ENCODE data around the gene GLIPR1. TPM values are rescaled to one million over a fixed set of nuclear protein-coding genes. Genes with fewer than 3 reads are reported as not detected.

Gene GLIPR1
- total RNA-seq, 1 experiment from 2014 or later = 1.9 TPM

GRCh38 chr12:75549989-75550388 is 69.4 kb downstream of the GLIPR1 start:
- POLR2A ChIA-PET = no interaction called here
- CTCF ChIA-PET = no interaction called here
- Mint-ChIP-seq H3K27me3 (ENCODE audit: insufficient read depth, unreplicated experiment) (no peaks in the 10 kb centered on the region), H3K27ac (ENCODE audit: unreplicated experiment) (no peak overlapping the region), H3K4me3 (ENCODE audit: unreplicated experiment) (no peak overlapping the region), H3K4me1 (ENCODE audit: low read depth, unreplicated experiment) (peaks cover 17% of the 10 kb centered on the region), H3K9me3 (ENCODE audit: unreplicated experiment) (no peaks in the 10 kb centered on the region), H3K36me3 (ENCODE audit: insufficient read depth, unreplicated experiment) (no peaks in the 10 kb centered on the region)
- no TSS peak for BruUV-seq (replicated peaks)
- DNase-seq = no peak
- Histone ChIP-seq H3K4me1 (peaks cover 29% of the 10 kb centered on the region), H3K9me3 (no peaks in the 10 kb centered on the region), H3K4me3 (ENCODE audit: low read depth, low read length) (no peak overlapping the region), H3K36me3 (ENCODE audit: control insufficient read depth, insufficient read depth, low read length) (no peaks in the 10 kb centered on the region), H3K27me3 (replicated peaks; ENCODE audit: control insufficient read depth, insufficient read depth, low read length) (no peaks in the 10 kb centered on the region)
- TF ChIP-seq CTCF (IDR thresholded peaks at IDR 0.05; ENCODE audit: insufficient read depth in 1 of 2, low read depth in 1 of 2, low read length in 1 of 2, severe bottlenecking in 1 of 2, unreplicated experiment in 1 of 2) = no peak
- intact Hi-C loops (cut with micrococcal nuclease; ENCODE audit: unreplicated experiment) = no loop called here

DNA sequence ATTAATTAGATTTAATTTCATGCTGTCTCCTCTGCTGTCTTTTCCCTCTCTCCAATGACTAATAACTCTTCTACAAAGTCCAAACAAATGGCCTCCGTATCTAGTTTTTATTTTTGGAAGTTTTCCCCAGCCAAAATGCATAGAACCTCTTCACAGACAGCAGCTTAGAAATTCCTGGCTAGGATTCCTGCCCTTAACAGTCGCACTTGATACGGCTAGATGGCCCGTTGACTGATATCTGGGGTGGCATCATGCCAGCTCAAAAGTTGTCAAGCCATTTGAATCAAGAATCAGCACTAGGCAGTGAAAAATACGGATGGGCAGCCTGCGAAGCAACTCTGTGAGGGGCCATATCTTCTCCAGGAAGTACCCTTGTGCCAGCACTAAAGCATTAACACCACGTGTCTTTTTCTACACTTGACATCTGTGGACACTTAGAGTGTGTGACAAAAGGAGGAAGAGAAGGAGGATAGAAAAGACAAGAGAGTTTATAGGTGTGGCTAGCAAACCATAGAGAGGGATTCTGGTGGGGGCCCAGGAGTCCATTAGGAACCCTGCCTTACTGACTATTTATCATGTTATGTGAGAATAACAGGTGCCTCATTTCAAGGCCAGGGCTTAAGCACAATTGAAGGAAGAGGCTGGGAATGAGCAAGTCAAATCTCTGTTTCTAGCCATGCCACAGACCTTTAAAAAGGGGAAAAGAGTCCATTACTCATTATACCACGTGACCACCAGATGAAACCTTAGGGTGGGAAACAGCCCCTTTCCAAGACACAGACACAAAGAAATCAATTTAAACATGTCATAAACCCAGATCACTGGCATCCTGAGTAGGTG is 70.1 kb downstream of the GLIPR1 start:
- no peaks in the 10 kb centered on the region for H3K27me3 ChIP-seq (replicated peaks; ENCODE audit: control insufficient read depth, insufficient read depth, low read length)
- POLR2A ChIA-PET = no interaction called here
- CTCF ChIA-PET = no interaction called here
- no peak for TF ChIP-seq CTCF (IDR thresholded peaks at IDR 0.05; ENCODE audit: insufficient read depth in 1 of 2, low read depth in 1 of 2, low read length in 1 of 2, severe bottlenecking in 1 of 2, unreplicated experiment in 1 of 2)
- H3K9me3 ChIP-seq = no peaks in the 10 kb centered on the region
- Mint-ChIP-seq H3K4me3 (ENCODE audit: unreplicated experiment) (no peak overlapping the region), H3K27ac (ENCODE audit: unreplicated experiment) (no peak overlapping the region), H3K9me3 (ENCODE audit: unreplicated experiment) (no peaks in the 10 kb centered on the region), H3K36me3 (ENCODE audit: insufficient read depth, unreplicated experiment) (no peaks in the 10 kb centered on the region), H3K27me3 (ENCODE audit: insufficient read depth, unreplicated experiment) (no peaks in the 10 kb centered on the region), H3K4me1 (ENCODE audit: low read depth, unreplicated experiment) (peaks cover 17% of the 10 kb centered on the region)
- no TSS peak for BruUV-seq (replicated peaks)
- intact Hi-C loops (cut with micrococcal nuclease; ENCODE audit: unreplicated experiment) = no loop called here
- H3K4me1 ChIP-seq = peaks cover 29% of the 10 kb centered on the region
- H3K36me3 ChIP-seq (ENCODE audit: control insufficient read depth, insufficient read depth, low read length) = no peaks in the 10 kb centered on the region
- no peak overlapping the region for H3K4me3 ChIP-seq (ENCODE audit: low read depth, low read length)
- no peak for DNase-seq

DNA sequence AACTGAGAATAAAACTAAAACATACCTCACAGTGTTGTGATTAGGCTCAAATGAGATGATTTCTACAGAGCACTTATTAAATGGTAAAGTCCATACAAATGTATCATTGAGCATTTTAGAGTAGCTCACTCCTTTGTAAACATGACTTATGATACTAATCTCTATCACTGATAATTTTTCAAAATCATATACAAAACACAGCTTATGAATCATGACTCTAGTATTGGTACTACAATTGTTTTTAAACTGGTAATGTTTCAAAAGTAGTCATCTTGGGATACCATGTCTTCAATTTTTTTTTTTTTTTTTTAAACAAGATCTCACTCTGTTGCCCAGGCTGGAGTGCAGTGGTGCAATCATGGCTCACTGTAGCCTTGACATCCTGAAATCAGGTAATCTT is 70.9 kb downstream of the GLIPR1 start:
- no peaks in the 10 kb centered on the region for H3K27me3 Mint-ChIP-seq (ENCODE audit: insufficient read depth, unreplicated experiment)
- no peak for DNase-seq
- H3K4me3 ChIP-seq (ENCODE audit: low read depth, low read length) = no peak overlapping the region
- H3K27ac Mint-ChIP-seq (ENCODE audit: unreplicated experiment) = no peak overlapping the region
- no peak overlapping the region for H3K4me3 Mint-ChIP-seq (ENCODE audit: unreplicated experiment)
- CTCF ChIA-PET = no interaction called here
- peaks cover 29% of the 10 kb centered on the region for H3K4me1 ChIP-seq
- peaks cover 17% of the 10 kb centered on the region for H3K4me1 Mint-ChIP-seq (ENCODE audit: low read depth, unreplicated experiment)
- no peaks in the 10 kb centered on the region for H3K9me3 Mint-ChIP-seq (ENCODE audit: unreplicated experiment)
- no peaks in the 10 kb centered on the region for H3K36me3 ChIP-seq (ENCODE audit: control insufficient read depth, insufficient read depth, low read length)
- no peak for TF ChIP-seq CTCF (IDR thresholded peaks at IDR 0.05; ENCODE audit: insufficient read depth in 1 of 2, low read depth in 1 of 2, low read length in 1 of 2, severe bottlenecking in 1 of 2, unreplicated experiment in 1 of 2)
- H3K36me3 Mint-ChIP-seq (ENCODE audit: insufficient read depth, unreplicated experiment) = no peaks in the 10 kb centered on the region
- intact Hi-C loops (cut with micrococcal nuclease; ENCODE audit: unreplicated experiment) = no loop called here
- BruUV-seq (replicated peaks) = no TSS peak
- no peaks in the 10 kb centered on the region for H3K27me3 ChIP-seq (replicated peaks; ENCODE audit: control insufficient read depth, insufficient read depth, low read length)
- POLR2A ChIA-PET = no interaction called here
- no peaks in the 10 kb centered on the region for H3K9me3 ChIP-seq
